NCI-H187 treated with DMSO at 0.1 percent for 48 hours (cell line): Measurements from ENCODE around the gene ARHGAP10.

Experiments used
- DNase-seq: peaks from one replicate; lab custom pipeline; 2025; lab: John Stamatoyannopoulos, UW

ARHGAP10 gene

DNA sequence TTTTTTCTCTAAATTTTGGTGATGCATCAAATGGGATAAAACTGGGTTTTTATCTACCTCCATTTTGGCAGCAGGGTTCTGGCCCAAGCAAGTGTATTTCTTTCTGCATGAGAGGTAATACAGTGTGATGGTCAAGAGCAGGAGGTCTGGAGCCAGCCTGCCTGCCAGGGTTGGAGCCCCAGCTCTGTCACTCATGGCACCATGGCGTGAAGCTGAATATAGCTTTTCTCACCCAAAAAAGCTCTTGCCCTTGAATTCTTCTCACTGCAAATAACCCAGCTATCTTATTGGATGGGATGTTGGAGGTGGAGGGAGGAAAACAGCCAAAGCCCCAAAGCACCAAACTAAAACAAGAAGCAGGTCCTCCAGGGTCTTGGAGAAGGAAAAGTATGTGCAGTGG is 218.4 kb downstream of the ARHGAP10 start:
- no peak for DNase-seq

DNA sequence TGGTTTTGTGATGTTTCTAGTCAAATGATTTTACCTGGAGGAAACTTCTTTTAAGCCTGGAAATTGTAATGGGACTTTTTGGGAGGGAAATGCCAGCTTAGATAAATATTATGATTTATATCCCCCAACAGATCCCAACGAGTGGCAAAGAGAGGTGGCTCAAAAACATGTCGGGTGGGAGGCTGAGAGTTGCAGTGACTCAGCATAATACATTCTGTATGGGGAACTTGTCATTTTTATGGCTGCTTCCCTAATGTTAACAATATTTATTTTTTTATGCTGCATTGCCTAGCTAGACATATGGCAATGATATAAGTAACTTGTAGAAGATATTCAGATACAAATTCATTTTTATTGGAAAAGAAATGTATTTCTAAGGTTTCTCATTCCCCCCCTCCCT is 219.0 kb downstream of the ARHGAP10 start:
- DNase-seq = no peak

DNA sequence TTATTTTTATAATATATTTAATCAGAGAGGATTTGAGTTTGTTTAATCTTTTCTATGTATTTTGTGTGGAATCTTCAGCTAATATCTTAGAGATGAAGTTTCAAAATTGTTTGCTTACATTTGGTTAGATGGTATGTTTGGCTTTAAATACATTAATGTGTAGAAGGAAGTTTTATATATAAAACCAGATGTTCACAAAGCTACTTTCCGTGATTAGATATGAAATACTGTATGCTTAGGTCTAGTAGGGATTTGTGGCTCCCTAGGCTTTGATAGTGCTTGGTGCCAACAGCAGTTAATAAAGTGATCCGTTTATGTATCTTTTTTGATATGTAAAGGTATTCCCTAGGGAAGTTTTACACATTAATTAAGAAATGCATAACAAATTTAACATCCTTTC is 223.0 kb downstream of the ARHGAP10 start:
- no peak for DNase-seq

DNA sequence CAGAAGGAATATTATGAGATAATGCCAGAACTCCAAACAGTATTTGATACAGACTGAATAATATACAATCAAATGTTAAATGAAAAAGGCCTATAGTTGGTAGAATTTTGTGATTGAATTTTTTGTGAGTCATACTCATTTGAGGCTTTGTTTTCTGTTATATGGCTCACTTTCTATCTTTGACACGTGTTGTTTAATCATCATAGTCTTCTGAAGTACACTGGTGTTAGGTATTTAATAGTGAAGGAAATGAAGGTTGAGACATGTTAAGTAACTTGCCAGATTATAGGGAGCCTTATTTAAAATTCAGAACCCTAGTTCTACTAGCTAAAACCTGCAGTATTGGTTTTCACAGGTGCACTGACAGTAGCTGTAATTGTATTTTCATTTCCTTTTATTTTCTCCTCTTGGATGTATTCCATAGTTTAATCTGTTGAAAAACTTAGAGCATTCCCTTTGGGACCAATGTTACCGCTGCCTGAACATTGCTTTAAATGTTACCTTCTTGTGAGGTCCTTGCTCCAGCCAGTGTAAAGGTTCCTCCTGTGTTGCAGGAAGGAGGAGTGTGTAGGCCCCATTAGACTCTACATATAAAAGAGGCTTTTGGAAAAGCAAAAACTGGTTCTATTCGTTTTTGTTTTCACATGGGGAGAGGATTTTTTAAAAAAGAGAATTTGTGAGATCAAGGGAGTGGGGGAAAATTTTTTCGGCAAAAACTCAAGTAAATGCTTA is 224.1 kb downstream of the ARHGAP10 start:
- no peak for DNase-seq

DNA sequence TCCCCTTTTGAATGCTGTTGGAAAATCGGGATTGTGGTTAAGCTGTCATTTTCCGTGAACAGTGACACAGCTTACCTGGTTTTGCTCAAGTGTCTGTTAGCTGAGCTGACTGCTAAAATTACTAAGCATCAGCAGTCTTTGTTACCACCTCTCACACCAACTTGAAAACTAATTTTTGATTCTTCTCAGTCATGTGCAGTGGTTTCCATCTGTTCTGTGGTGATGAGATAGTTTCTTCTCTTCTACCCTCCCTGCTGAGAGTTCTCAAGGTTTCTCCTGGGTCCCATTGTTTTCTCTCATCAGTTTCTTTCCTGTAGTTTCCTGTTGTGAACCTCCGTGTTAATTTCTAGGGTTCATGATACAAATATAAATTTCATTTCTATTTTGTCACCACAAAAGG is 225.6 kb downstream of the ARHGAP10 start:
- DNase-seq = no peak

DNA sequence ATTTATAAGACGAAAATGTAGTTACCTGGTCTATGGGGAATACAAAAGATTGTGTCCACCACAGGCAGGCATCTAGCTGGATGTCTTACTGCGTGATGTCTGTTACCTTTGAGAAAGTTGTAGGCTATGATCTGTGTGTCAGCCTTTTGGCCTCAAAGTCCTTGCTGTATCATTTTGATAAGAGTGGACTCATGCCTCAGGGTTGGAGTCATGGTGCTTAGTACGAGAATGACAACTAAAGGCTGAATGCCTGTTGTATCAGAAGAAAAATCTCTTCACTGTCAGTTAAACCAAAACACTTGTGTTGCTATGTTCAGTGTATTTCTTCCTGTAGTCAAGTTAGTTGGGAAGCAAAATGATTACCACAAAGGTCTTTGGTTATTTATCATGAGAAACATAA is 226.2 kb downstream of the ARHGAP10 start:
- no peak for DNase-seq

DNA sequence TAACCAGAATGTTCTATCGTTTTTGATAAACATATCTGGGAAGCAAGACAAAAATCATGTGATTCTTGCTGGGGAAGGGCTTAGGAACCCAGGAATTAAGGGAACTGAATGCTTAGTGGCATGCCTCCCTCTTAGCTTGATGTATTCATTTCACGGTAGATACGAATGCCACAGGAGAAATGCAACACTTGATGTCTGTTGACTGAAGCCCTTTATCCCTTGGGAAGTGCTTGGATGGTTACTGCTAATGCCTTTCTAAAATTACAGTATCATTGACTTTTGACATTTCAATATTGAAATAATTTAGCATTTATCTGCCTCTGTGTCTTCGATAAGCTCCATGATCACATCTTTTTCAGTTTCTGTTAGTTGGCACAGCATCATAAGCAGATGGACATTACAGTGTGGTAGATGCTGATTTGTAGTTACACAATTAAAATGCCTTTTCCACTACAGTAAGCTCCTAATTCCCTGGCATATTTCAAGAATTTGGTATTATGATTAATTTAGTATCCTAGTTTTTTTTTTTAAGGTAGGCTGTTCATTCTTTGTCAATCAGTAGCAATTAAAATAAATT is 226.7 kb downstream of the ARHGAP10 start:
- no peak for DNase-seq

DNA sequence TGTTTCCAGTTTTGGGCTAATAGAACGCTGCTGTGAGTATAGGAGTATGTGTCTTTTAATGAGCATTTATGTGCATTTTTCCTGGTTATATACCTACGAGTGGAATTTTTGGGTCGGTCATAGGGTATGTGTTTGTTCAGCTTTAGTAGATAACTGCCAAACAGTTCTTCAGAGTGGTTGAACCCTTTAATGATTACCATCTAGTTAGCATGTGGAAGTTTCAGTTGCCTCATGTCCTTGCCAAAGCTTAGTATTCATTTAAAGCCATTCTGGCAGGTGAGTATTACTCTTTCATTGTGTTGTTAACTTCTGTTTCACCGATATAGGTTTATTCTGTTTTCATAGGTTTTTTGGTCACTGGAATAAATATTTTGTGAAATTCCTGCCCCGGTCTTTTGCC is 229.1 kb downstream of the ARHGAP10 start:
- DNase-seq = no peak

DNA sequence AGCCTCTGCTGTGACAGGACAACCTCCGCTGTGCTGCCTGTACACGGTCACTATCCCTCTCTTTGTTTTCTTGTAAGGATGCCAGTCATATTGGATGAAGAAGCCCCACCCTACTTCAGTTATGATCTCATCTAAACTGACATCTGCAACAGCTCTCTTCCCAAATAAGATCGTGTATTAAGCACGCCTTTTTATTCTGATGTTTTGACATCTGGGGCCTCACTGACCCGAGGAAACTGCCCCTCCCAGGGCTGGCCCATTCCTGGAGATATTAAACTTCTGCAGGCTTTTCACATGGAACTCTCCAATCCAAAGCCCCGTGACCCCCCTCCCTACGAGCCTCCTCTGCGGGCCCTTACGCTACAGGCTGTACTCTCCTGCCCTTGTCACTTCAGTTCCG is 232.0 kb downstream of the ARHGAP10 start:
- DNase-seq = no peak

DNA sequence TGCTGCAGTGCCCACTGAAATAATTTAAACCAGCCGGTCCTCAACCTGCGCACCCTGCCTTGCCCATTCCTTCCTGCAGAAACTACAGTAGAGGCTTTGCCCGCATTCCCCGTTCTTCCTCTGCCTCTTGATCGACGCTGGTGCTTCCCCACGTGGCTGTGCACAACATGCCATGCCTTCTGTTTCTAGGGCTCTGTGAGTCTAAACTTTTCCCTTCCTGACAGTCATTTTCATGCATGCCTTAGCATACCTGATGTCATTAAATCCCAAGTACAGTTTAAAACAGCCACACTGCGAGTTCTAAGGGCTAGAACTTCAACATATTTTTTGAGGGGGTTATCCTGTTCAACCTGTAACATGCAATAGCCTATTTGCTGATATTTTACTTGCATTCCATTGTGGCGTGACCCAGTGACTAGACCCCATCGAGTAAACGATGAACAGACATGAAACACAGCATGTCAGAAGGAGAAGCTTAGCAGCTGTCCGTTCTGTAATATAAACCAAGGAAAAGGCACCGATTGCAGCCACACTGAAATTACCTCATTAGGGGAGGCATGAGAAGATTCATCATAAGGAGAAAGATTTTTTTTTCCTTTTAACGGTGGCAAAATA is 232.5 kb downstream of the ARHGAP10 start:
- no peak for DNase-seq

DNA sequence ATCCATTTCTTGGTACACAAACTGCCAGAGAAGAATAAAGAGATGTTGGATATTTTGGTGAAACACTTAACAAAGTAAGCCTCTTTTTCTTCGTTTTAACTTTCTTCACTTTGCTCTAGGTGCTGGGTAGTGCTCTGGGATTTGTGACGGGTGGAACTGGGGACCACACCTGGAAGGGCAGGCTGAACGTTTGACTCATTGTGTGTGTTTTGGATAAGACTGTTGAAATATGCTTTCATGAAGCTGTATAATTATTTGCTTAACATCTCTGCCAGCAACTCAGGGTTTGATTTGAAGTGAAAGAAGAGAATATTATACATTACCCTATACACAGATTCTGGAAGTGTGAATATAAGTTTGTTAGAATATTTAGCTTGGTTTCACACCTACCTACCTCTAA is 233.2 kb downstream of the ARHGAP10 start:
- DNase-seq = no peak

DNA sequence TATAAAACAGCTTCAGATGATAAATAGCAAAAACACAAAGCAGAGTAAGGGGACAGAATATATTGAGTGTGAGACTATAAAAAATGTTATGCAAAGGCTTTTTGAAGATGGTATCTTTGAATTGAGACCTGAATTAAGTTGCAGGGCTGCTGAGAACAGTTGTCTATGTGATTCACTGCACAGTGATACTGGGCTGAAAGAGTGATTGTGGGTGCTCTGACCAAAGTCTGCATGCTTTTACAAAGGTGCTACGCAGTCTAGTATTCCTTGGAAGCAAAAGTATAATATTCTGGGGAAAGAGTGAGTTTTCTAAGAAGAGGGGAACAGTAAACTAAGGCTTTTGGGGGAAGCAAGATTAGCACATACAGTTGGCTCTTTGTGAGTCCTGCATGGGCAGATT is 234.0 kb downstream of the ARHGAP10 start:
- DNase-seq = no peak

DNA sequence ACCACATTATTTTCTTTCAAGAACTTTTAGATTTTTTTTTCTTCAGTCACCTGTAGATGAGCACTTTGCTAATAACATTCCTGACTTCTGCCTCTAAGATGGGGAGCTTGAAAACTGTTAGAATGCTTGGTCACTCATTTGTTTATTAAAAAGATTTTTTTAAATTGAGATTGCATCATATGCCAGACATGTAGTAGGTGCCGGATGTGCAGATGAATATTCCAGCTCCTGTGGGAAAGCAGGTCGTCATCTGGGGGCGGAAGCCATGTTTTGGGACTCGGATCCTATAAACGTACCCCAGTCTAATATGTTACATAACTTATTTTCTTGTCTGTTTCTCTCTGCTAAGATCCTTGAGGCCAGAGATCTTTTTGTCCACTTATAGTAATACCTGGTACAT is 236.8 kb downstream of the ARHGAP10 start:
- no peak for DNase-seq

DNA sequence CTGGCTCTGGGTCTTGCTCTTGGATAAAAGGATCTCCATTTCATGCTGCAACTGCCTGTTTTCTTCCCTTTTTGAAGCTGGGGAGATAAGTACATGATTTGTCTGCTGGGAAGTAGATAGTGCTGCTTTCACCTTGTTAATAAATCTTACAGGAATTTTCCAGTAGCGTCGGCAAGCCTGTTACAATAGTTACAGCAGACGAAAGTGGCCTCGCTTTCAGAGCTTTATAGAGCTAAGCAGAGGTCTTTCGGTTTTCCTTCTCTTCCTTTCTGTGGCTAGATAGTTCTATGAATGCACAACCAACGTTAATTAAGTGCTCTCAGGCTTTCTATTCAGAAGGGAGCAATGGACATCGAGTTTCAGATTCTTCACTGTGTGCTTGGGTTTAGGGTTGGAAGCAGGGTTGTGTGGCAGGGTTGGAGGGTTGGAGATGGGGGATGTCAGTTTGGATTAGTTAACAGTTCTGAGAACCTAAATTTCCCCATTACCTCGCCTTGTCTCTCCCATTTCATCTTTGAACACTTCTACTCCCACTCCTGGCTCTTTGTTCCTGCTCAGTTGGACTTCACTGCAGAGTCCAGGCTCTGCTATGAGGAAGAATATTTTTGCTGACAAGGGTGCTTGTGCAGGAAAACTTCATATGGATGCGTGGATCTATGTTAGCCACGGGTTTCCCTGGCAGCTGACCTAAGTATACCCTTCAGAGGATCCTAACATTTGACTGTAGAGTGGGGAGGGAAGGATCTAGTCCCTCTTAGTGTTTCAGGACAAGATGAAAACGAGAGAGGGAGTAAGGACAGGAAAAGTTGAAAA is 237.9 kb downstream of the ARHGAP10 start:
- DNase-seq = no peak

DNA sequence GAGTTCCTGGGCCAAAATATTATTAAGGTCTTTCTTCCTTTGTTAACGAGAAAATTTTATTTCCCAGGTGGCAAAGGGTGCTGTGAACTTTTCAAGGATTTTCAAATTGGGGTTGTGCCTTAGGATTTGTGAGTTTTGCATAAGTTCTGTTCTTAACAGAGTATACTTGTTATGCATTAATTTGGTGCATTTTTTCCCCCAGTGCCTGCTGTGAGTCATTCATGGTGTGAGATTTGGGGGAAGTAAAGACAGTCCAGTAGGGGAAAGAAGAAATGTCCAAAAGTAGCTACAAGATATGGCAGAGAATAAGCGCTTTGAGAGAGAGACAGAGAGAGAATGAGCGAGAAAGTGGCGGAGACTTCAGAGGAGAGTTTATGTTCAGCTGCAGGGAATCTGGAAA is 239.2 kb downstream of the ARHGAP10 start:
- DNase-seq = no peak

DNA sequence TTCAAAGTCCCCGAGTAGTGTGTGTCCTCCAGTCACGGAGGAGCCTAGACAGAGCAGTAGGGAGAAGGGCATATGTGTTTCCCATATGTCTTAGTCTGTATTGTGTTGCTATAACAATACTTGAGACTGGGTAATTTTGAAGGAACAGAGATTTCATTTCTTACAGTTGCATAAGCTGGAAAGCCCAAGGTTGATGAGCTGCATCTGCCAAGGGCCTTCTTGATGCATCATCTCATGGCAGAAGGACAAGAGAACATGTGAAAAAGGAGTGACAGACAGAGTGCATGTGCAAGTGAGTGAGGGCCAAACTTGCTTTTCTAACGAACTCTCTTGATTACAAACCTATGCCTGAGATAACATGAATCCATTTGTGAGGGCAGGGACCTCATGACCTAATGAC is 243.4 kb downstream of the ARHGAP10 start:
- no peak for DNase-seq

DNA sequence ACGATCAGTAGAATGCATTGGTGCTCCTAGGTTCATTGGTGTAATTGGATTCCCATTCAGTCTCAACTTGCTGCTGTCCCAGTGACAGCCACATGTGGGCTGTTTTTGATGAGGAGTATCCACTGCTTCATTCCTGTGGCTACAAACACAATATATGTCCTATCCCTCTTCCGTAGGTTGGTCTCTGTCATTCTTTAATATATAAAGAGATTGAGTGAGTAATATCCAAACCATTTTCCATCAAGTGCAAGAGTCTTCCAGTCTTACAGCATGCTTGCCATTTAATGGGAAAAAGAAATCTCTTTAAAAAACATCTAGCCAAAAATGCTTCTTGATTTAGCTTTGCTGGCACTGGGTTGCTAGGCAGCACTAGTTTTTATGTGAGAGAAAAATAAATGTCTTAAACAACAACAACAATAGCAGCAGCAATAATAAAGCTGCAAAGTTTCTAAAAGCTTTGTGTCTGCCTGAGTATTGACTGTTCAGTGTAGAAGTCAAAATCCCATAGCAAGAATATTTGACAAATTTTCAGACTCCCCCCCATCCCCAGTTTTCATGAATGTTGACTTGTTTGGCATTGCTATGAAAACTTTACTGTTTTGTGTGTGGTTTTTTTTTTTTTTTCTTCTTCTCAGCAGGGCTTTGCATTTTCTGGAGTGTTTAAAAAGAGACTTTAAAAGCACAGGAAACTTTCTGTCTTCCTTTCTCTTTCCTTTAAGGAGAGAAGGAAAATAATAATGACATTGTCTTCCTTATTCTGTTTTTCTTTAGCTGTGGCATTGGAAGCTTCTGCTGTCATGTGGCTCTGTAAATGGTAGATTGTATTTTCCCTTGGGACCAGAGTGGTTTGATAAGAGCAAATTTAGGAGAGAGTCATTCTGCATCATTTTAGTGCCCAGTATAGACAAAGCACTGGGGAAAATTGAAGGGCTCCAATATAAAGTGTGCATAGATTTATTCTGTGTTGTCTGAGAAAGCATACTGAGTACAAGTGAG is 244.3 kb downstream of the ARHGAP10 start:
- DNase-seq = no peak

DNA sequence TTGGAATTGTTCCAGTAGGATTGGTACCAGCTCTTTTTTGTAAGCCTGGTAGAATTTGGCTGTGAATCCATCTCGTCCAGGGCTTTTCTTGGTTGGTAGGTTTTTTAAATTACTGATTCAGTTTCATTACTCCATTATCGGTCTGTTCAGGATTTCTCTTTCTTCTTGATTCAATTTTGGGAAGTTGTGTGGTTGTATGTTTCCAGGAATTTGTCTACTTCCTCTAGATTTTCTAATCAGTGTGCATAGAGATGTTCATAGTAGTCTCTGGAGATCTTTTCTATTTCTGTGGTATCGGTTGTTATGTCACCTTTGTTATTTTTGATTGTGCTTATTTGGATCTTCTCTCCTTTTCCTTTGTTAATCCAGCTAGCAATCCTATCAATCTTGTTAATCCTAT is 248.7 kb downstream of the ARHGAP10 start:
- no peak for DNase-seq

DNA sequence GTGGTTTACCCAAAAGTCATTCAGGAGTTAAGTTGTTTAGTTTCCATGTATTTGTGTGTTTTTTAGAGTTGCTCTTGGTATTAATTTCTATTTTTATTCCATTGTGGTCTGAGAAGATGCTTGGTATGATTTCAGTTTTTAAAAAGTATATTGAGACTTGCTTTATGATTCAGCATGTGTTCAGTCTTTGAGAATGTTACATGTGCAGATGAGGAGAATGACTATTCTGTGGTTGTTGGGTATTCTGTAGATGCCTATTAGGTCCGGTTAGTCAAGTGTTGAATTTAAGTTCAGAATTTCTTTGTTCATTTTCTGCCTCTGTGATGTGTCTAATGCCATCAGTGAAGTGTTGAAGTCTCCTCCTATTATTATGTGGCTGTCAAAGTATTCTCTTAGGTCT is 249.4 kb downstream of the ARHGAP10 start:
- DNase-seq = no peak

DNA sequence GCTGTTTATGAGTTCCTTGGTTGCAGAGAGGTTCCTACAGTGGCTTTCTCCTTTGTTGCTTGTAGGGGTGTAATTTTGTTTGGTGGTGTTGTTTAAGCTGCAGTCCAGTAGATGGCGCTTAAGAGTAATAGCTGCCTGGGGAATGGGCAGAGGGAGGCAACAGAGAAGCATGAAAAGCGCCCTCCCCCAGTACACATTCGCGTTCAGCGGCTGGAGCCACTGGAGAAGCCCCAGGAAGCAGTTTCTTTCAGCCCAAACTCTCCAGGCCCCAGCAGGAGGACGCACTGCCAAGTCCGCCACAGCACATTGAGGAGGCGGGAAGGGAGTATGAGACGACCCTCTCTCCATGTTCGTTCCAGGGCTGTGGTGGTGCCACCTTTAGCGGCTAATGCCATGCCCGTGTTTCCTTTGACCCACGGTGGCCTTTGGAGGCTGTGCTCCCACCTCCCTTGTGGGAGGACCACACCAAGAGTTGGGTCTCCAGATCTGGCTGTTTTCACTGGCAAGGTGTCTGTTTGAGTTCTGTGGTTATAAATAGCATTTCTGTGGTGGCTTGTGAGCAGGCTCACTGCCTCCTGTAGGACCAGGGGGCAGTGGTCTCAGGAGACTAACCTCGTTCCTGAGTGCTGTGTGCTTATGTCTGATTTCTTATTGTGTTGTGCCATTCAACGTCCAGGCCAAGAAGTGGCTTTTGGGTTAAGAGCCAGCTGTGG is 252.3 kb downstream of the ARHGAP10 start:
- DNase-seq = no peak

DNA sequence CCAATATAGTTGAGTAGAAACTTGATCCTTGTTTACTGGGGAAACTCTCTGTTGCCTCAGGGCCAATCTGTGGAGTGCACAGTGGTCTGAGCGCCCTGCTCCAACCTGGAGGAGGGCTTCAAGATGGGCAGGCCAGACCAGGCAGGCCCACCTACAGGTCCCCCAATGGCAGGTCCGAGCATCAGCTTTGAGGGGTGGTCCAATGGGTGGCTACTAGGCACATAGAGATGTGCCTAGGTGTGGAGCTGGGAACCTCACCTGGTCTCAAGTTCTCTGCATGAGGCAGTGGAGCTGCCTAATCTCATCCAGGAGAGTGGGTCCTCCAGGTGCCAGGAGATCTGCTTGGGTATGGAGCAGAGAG is 252.9 kb downstream of the ARHGAP10 start:
- DNase-seq = no peak
